ENCODE data around the gene MRAP2. TPM values are rescaled to one million over a fixed set of nuclear protein-coding genes. Genes with fewer than 3 reads are reported as not detected.
"Not testable (repeated sequence)": the region's sequence is repeated elsewhere in the genome, so short reads cannot be mapped to it uniquely, and the experiment has no call there.

MRAP2 gene
- total RNA-seq, 1 donor from 2014 or later: 0.26 TPM

DNA sequence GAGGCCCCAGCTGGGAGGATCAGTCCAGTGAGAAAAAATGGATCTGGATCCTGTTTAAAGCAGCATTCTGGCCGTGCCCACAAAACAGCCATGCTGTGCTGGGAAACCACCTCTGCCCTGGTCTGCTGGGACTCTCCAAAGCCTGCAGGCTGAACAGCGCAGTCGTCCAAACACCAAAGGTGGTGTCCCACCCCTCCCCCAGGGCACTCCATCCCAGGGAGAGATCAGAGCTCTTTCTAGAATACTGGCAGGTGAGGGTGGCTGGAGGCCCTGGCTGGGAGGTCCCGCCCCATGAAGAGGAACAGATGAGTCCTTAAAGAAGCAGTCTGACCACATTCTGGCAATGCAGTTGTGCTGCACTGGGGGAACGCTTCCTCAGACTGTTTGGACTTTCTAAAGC is 84.6 kb downstream of the MRAP2 start:
- FAIRE-seq (no peak), DNase-seq (ENCODE audit: low read depth) (no peak)

DNA sequence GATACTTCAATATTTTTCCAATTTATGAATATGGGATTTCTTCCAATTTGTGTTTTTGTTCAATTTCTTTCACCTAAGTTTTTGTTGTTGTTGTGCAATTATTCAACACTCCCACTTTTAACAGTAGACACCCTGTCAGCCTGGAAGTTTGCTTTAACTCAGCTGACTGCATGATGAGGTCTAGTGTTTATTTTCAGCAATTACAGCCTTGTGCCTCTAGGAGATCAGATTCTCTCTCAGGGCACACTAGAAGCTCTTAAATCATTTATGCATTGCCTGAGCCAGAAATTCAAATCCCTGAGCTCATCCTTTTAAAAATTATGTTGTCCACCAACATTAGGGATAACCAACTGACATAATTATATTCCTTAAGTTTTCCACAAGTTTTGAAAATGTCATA is 85.7 kb downstream of the MRAP2 start:
- Histone ChIP-seq H3K4me3 (ENCODE audit: low read depth, low read length) (no peak overlapping the region), H3K27me3 (ENCODE audit: control insufficient read depth, insufficient read depth, low read length) (no peaks in the 10 kb centered on the region), H3K36me3 (ENCODE audit: control insufficient read depth, insufficient read depth, low read length) (no peaks in the 10 kb centered on the region)
- TF ChIP-seq, protein P1, sequence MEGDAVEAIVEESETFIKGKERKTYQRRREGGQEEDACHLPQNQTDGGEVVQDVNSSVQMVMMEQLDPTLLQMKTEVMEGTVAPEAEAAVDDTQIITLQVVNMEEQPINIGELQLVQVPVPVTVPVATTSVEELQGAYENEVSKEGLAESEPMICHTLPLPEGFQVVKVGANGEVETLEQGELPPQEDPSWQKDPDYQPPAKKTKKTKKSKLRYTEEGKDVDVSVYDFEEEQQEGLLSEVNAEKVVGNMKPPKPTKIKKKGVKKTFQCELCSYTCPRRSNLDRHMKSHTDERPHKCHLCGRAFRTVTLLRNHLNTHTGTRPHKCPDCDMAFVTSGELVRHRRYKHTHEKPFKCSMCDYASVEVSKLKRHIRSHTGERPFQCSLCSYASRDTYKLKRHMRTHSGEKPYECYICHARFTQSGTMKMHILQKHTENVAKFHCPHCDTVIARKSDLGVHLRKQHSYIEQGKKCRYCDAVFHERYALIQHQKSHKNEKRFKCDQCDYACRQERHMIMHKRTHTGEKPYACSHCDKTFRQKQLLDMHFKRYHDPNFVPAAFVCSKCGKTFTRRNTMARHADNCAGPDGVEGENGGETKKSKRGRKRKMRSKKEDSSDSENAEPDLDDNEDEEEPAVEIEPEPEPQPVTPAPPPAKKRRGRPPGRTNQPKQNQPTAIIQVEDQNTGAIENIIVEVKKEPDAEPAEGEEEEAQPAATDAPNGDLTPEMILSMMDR (IDR thresholded peaks at IDR 0.05; ENCODE audit: insufficient read depth, low read length, severe bottlenecking): peak; percentile 9
- FAIRE-seq (no peak), DNase-seq (ENCODE audit: low read depth) (peak; percentile 33)

More for the DNA sequence above, 84.6 kb downstream of the MRAP2 start:
- H3K36me3 ChIP-seq (ENCODE audit: control insufficient read depth, insufficient read depth, low read length): no peaks in the 10 kb centered on the region
- no peak overlapping the region for H3K4me3 ChIP-seq (ENCODE audit: low read depth, low read length)
- TF ChIP-seq, protein P1 (IDR thresholded peaks at IDR 0.05; ENCODE audit: insufficient read depth, low read length, severe bottlenecking): no peak
- no peaks in the 10 kb centered on the region for H3K27me3 ChIP-seq (ENCODE audit: control insufficient read depth, insufficient read depth, low read length)

DNA sequence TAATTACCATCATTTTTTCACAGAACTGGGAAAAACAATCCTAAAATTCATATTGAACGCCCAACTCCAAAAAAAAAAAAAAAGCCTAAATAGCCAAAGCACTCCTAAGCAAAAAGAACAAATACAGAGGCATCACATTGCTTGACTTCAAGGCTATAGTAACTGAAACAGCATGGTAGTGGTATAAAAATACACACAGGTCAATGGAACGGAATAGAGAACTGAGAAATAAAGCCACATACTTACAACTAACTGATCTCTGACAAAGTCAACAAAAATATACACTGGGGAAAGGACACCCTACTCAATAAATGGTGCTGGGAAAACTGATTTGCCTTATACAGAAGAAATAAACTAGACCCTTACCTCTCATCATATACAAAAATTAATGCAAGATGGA is 89.6 kb downstream of the MRAP2 start:
- no peak for FAIRE-seq

DNA sequence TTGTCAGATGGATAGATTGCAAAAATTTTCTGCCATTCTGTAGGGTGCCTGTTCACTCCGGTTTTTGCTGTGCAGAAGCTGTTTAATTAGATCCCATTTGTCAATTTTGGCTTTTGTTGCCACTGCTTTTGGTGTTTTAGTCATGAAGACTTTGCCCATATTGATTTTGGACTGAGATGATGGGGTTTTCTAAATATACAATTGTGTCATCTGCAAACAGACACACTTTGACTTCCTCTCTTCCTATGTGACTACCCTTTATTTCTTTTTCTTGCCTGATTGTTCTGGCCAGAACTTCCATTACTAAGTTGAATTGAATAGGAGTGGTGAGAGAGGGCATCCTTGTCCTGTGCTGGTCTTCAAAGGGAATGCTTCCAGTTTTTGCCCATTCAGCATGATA is 96.0 kb downstream of the MRAP2 start:
- H3K27me3 ChIP-seq (ENCODE audit: control insufficient read depth, insufficient read depth, low read length); H3K36me3 ChIP-seq (ENCODE audit: control insufficient read depth, insufficient read depth, low read length); FAIRE-seq; H3K4me3 ChIP-seq (ENCODE audit: low read depth, low read length); DNase-seq (ENCODE audit: low read depth): not testable (repeated sequence)

More for the DNA sequence above, 89.6 kb downstream of the MRAP2 start:
- no peak for DNase-seq (ENCODE audit: low read depth)
- H3K36me3 ChIP-seq (ENCODE audit: control insufficient read depth, insufficient read depth, low read length): peaks cover 1% of the 10 kb centered on the region
- H3K4me3 ChIP-seq (ENCODE audit: low read depth, low read length): no peak overlapping the region
- no peaks in the 10 kb centered on the region for H3K27me3 ChIP-seq (ENCODE audit: control insufficient read depth, insufficient read depth, low read length)
- TF ChIP-seq, protein P1 (IDR thresholded peaks at IDR 0.05; ENCODE audit: insufficient read depth, low read length, severe bottlenecking): no peak

DNA sequence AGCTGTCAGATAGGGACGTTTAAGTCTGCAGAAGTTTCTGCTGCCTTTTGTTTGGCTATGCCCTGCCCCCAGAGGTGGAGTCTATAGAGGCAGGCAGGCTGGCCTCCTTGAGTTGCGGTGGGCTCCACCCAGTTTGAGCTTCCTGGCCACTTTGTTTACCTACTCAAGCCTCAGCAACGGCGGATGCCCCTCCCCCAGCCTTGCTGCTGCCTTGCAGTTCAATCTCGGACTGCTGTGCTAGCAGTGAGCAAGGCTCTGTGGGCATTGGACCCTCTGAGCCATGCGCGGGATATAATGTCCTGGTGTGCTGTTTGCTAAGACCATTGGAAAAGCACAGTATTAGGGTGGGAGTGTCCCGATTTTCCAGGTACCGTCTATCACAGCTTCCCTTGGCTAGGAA is 99.8 kb downstream of the MRAP2 start:
- not testable (repeated sequence) for FAIRE-seq; DNase-seq (ENCODE audit: low read depth); H3K27me3 ChIP-seq (ENCODE audit: control insufficient read depth, insufficient read depth, low read length); H3K4me3 ChIP-seq (ENCODE audit: low read depth, low read length); H3K36me3 ChIP-seq (ENCODE audit: control insufficient read depth, insufficient read depth, low read length)

DNA sequence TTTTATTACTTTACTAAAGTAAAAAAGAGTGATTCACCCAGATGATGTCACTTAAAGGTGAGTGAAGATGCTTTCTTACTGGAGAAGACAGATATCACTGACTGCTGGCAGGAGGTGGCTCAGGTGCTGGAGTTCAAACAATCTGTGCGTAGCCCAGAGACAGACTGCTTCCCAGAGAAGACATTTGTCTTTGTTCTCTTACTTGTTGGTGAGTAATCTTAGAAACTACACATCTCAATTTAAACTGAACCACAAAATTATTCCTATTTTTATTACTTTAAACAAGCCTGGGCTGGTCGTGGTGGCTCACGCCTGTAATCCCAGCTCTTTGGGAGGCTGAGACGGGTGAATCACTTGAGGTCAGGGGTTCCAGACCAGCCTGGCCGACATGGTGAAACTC is 101.7 kb downstream of the MRAP2 start:
- H3K36me3 ChIP-seq (ENCODE audit: control insufficient read depth, insufficient read depth, low read length): no peaks in the 10 kb centered on the region
- H3K27me3 ChIP-seq (ENCODE audit: control insufficient read depth, insufficient read depth, low read length): no peaks in the 10 kb centered on the region
- TF ChIP-seq, protein P1 (IDR thresholded peaks at IDR 0.05; ENCODE audit: insufficient read depth, low read length, severe bottlenecking): no peak
- no peak overlapping the region for H3K4me3 ChIP-seq (ENCODE audit: low read depth, low read length)
- DNase-seq (ENCODE audit: low read depth): peak; percentile 80
- no peak for FAIRE-seq

DNA sequence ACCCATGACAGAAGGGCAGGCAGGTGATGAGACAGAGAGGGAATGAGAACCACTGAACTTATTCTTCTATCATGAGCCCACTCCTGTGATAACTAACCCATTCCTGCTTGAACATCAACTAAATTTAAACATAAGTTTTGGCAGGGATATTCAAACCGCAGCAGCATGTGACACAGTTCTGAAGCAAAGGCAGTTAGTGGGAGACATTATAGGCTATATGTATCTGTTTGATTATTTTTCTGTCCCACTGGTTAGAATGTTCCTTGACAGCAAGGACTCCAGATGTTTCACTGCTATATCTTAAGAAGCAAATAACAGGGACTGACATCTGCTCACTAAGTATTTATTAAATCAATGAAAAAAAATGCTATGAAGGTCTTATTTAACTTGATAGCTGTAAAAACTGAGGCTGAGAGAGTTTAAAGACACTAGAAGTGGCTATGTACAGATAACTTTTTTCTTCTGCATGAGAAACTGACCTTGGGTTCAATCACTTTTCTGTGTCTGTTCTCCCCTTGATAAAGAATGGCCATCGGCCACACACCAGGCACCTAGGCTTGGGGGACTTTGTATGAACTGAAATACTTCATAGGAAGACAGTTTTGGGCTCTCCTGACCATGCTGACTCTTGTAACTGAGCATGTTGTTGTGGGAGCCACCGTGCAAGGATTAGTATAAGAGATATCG is 102.9 kb downstream of the MRAP2 start:
- Histone ChIP-seq H3K36me3 (ENCODE audit: control insufficient read depth, insufficient read depth, low read length) (no peaks in the 10 kb centered on the region), H3K27me3 (ENCODE audit: control insufficient read depth, insufficient read depth, low read length) (no peaks in the 10 kb centered on the region), H3K4me3 (ENCODE audit: low read depth, low read length) (no peak overlapping the region)
- no peak for FAIRE-seq
- TF ChIP-seq, protein P1 (IDR thresholded peaks at IDR 0.05; ENCODE audit: insufficient read depth, low read length, severe bottlenecking): no peak
- DNase-seq (ENCODE audit: low read depth): no peak
